Liver (tissue), 9 donors: ENCODE measurements around the gene CLASRP. TPM values are rescaled to one million over a fixed set of nuclear protein-coding genes. Genes with fewer than 3 reads are reported as not detected.

Experiments
- DNase-seq: peaks from one replicate; pipeline ENCODE4 v3.0.0-alpha.2; 2017; ENCODE audit warnings: low spot score
- H3K27ac ChIP-seq, 2 donors: one replicate each; pipeline ENCODE4 v1.7.0; 2013; ENCODE audit warnings: inconsistent platforms in 2 of 2, low read length in 2 of 2, control low read depth in 1 of 2, low read depth in 1 of 2, mild to moderate bottlenecking in 1 of 2
- H3K27me3 ChIP-seq, 4 donors: one replicate each; pipeline versions ENCODE4 v1.6.1 to v1.7.0; 2013; ENCODE audit warnings: low read length in 3 of 4, inconsistent platforms in 1 of 4, mild to moderate bottlenecking in 1 of 4, moderate library complexity in 1 of 4; ENCODE audit not compliant: control insufficient read depth in 4 of 4, insufficient read depth in 4 of 4
- H3K36me3 ChIP-seq, 4 donors: one replicate each; pipeline versions ENCODE4 v1.6.1 to v1.7.0; 2013; ENCODE audit warnings: low read length in 3 of 4, mild to moderate bottlenecking in 3 of 4, low read depth in 1 of 4, moderate library complexity in 1 of 4; ENCODE audit not compliant: control insufficient read depth in 4 of 4, insufficient read depth in 3 of 4
- H3K4me1 ChIP-seq, 4 donors: one replicate each; pipeline versions ENCODE4 v1.6.1 to v1.7.0; 2013; ENCODE audit warnings: low read length in 3 of 4, mild to moderate bottlenecking in 3 of 4, moderate library complexity in 1 of 4; ENCODE audit not compliant: control insufficient read depth in 4 of 4, insufficient read depth in 4 of 4
- H3K4me3 ChIP-seq, 3 donors: one replicate each; pipeline versions ENCODE4 v1.6.1 to v1.7.0; 2013; ENCODE audit warnings: low read length in 3 of 3, control low read depth in 1 of 3, low read depth in 1 of 3, mild to moderate bottlenecking in 1 of 3
- H3K9ac ChIP-seq, 2 donors: one replicate each; pipeline ENCODE4 v1.7.0; 2013; ENCODE audit warnings: low read length in 2 of 2, mild to moderate bottlenecking in 2 of 2, moderate library complexity in 2 of 2, control low read depth in 1 of 2, low read depth in 1 of 2
- H3K9me3 ChIP-seq, 4 donors: one replicate each; pipeline versions ENCODE4 v1.6.1 to v1.7.0; 2013; ENCODE audit warnings: low read length in 3 of 4; ENCODE audit not compliant: control insufficient read depth in 4 of 4
- ATF3 ChIP-seq: IDR thresholded peaks from 2 replicates; pipeline ENCODE4 v1.6.1; 2016; ENCODE audit warnings: antibody characterized with exemption
- CTCF ChIP-seq: fragments of 150-350 bp; IDR thresholded peaks from 2 replicates; pipeline ENCODE4 v1.5.1; 2017; ENCODE audit warnings: improper control_type of control experiment, low read depth, low read length; ENCODE audit not compliant: missing input control
- EGR1 ChIP-seq, 2 donors: IDR thresholded peaks; 2 replicates each; pipeline ENCODE4 v1.6.1; 2016 to 2018; ENCODE audit warnings: antibody characterized with exemption in 2 of 2, low read depth in 2 of 2
- FOXA2 ChIP-seq: IDR thresholded peaks from 2 replicates; pipeline ENCODE4 v1.6.1; 2016; ENCODE audit warnings: antibody characterized with exemption
- GABPA ChIP-seq, 2 donors: IDR thresholded peaks in 1 of 2; conservative IDR thresholded peaks in 1 of 2; 2 replicates each; pipeline ENCODE4 v1.6.1; 2016; ENCODE audit warnings: antibody characterized with exemption in 2 of 2, mild to moderate bottlenecking in 1 of 2, moderate library complexity in 1 of 2
- HNF4G ChIP-seq: IDR thresholded peaks from 2 replicates; pipeline ENCODE4 v1.6.1; 2016; ENCODE audit warnings: antibody characterized with exemption
- MAX ChIP-seq: IDR thresholded peaks from 2 replicates; pipeline ENCODE4 v1.6.1; 2016; ENCODE audit warnings: antibody characterized with exemption
- NR2F2 ChIP-seq: IDR thresholded peaks from 2 replicates; pipeline ENCODE4 v1.6.1; 2016; ENCODE audit warnings: antibody characterized with exemption
- RAD21 ChIP-seq, 2 donors: IDR thresholded peaks; 2 replicates each; pipeline ENCODE4 v1.6.1; 2016; ENCODE audit warnings: antibody characterized with exemption in 2 of 2, mild to moderate bottlenecking in 2 of 2
- REST ChIP-seq: IDR thresholded peaks from 2 replicates; pipeline ENCODE4 v1.6.1; 2016; ENCODE audit warnings: antibody characterized with exemption, mild to moderate bottlenecking
- SP1 ChIP-seq: IDR thresholded peaks from 2 replicates; pipeline ENCODE4 v1.6.1; 2018; ENCODE audit warnings: antibody characterized with exemption, mild to moderate bottlenecking
- TAF1 ChIP-seq: conservative IDR thresholded peaks from 2 replicates; pipeline ENCODE4 v1.6.1; 2016; ENCODE audit warnings: antibody characterized with exemption, mild to moderate bottlenecking
- YY1 ChIP-seq: IDR thresholded peaks from 2 replicates; pipeline ENCODE4 v1.6.1; 2016; ENCODE audit warnings: antibody characterized with exemption, mild to moderate bottlenecking
- ZBTB33 ChIP-seq: IDR thresholded peaks from 2 replicates; pipeline ENCODE4 v1.6.1; 2016; ENCODE audit warnings: antibody characterized with exemption
- WGBS: extraction: QIAGEN DNeasy Blood & Tissue Kit; methylation state at CpG from one replicate; pipeline ENCODE4 v1.1.7; 2013; 5-methylcytosine and 5-hydroxymethylcytosine counted together
- polyA plus RNA-seq, 2 donors: library from polyadenylated mRNA; stranded (reverse) in 1 of 2; unstranded in 1 of 2; fragments of 200-250 nt in 1 of 2; fragments of >200 nt in 1 of 2; fragmentation: Nextera tagmentation in 1 of 2; extraction: Ambion mirVana in 1 of 2; gene quantifications; one replicate each; pipeline versions ENCODE4 v1.2.1 to v1.2.3, GENCODE V29; 2013 to 2015
- total RNA-seq, 2 donors: library from RNA; depleted of rRNA; stranded (reverse); fragments of >200 nt; gene quantifications; one replicate each; pipeline ENCODE4 v1.2.3, GENCODE V29; 2014
- donor health status: healthy.
- donor health status: healthy.
- donor health status: healthy.
- donor health status: healthy.
- donor health status: healthy.

The CLASRP gene
- total and polyA plus RNA-seq, 4 donors, result 9.0 to 44.3 (median 12.8) TPM

GRCh38 chr19:45020071-45020470 lies 18.8 kb upstream of the CLASRP start (continued):
- no peak for TF ChIP-seq GABPA (IDR thresholded peaks at IDR 0.05 in 1 of 2, conservative IDR thresholded peaks at IDR 0.05 in 1 of 2)
- TF ChIP-seq MAX, result no peak
- TF ChIP-seq ZBTB33, result no peak
- no peak for TF ChIP-seq FOXA2
- TF ChIP-seq NR2F2, result no peak

GRCh38 chr19:45021971-45022370 lies 16.9 kb upstream of the CLASRP start:
- Histone ChIP-seq H3K4me1 (peaks cover 0 to 4% (median 2%) of the 10 kb centered on the region in 4 donors), H3K36me3 (peaks cover 0 to 4% (median 0%) of the 10 kb centered on the region in 4 donors), H3K27me3 (no peaks in the 10 kb centered on the region), H3K9ac (no peak overlapping the region), H3K4me3 (no peak overlapping the region), H3K9me3 (no peaks in the 10 kb centered on the region), H3K27ac (no peak overlapping the region)
- DNase-seq, result no peak
- TF ChIP-seq ZBTB33, result no peak
- no peak for TF ChIP-seq REST
- TF ChIP-seq CTCF, result no peak
- no peak for TF ChIP-seq HNF4G
- TF ChIP-seq FOXA2, result no peak
- no peak for TF ChIP-seq TAF1
- no peak for TF ChIP-seq RAD21 (IDR thresholded peaks at IDR 0.05)
- TF ChIP-seq GABPA (IDR thresholded peaks at IDR 0.05 in 1 of 2, conservative IDR thresholded peaks at IDR 0.05 in 1 of 2), result no peak
- no peak for TF ChIP-seq NR2F2
- TF ChIP-seq MAX, result no peak
- TF ChIP-seq SP1, result no peak
- TF ChIP-seq YY1, result no peak
- no peak for TF ChIP-seq ATF3
- no peak for TF ChIP-seq EGR1 (IDR thresholded peaks at IDR 0.05; ENCODE audit: low read depth in 2 of 2)
- WGBS, result 90% methylated on average over 14 of the region's 14 CpGs
